ENCODE measurements around the gene STARD9.

STARD9 gene

GRCh38 chr15:42608110-42608531 is 32.7 kb downstream of the STARD9 start:
- no peak for TF ChIP-seq Cebpa-rat (IDR thresholded peaks at IDR 0.05)
- no peaks in the 10 kb centered on the region for H3K27me3 ChIP-seq
- H3K9me3 ChIP-seq, result peaks cover 7% of the 10 kb centered on the region
- peak overlapping the region; percentile 89 for H3K4me2 ChIP-seq
- peaks cover 76% of the 10 kb centered on the region for H3K4me1 ChIP-seq
- H3K36me3 ChIP-seq, result peaks cover 14% of the 10 kb centered on the region; the same call in 1 of the 2 replicates
- peak overlapping the region; percentile 33 for H3K27ac ChIP-seq
- no peak overlapping the region for H3K4me3 ChIP-seq
- peak overlapping the region; percentile 1; the same call in 1 of the 2 replicates for H3K9ac ChIP-seq
- H4K20me1 ChIP-seq, result no peaks in the 10 kb centered on the region

DNA sequence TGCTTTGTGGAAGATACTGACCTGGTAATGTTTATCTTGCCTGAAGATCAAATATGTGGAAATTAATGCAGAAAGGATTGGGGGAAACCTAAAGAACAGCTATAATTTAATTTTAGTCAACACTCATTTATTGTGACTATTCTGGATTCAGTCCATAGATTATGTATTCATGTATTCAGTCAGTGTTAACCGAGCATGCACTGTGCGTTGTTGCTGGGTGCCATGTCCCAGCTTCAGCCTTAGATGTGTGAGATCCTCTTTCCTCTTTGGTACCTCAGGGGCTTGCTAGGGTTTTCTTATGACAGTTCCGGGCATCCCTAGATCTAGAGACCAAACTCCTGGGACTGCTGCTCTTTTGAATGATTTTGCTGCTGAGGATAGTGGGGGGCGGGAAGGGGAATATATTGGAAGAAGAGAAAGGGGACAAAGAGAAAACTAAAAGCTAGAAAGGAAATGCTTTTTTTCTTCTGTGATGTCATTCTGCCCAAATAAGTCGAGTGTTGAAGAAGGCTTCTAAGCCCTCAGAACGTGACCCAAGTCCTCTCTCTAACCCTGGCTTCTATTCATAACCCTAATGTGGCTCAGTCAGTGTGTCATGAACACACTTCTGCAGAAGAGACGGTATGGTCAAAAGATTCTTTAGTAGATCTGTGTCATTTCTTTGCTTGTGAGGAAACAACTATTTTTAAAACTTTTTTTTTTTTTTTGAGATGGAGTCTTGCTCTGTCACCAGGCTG is 33.5 kb downstream of the STARD9 start:
- Histone ChIP-seq H3K4me2 (peak overlapping the region; percentile 89), H4K20me1 (no peaks in the 10 kb centered on the region), H3K4me3 (no peak overlapping the region), H3K27ac (peak overlapping the region; percentile 39; the same call in 1 of the 2 replicates), H3K36me3 (0 out of 2 replicates have a peak, but pooled peaks cover 9% of the 10 kb centered on the region), H3K9me3 (no peaks in the 10 kb centered on the region), H3K9ac (no peak overlapping the region), H3K27me3 (no peaks in the 10 kb centered on the region), H3K4me1 (peaks cover 68% of the 10 kb centered on the region)
- no peak for TF ChIP-seq Cebpa-rat (IDR thresholded peaks at IDR 0.05)

- TF ChIP-seq Cebpa-rat (IDR thresholded peaks at IDR 0.05), result no peak
- H3K4me1 ChIP-seq, result peaks cover 42% of the 10 kb centered on the region
- H3K27ac ChIP-seq, result no peak overlapping the region
- H3K9me3 ChIP-seq, result no peaks in the 10 kb centered on the region
- no peaks in the 10 kb centered on the region for H3K27me3 ChIP-seq
- H3K9ac ChIP-seq, result no peak overlapping the region
- no peaks in the 10 kb centered on the region for H4K20me1 ChIP-seq
- H3K36me3 ChIP-seq, result 0 out of 2 replicates have a peak, but pooled peaks cover 9% of the 10 kb centered on the region
- no peak overlapping the region for H3K4me2 ChIP-seq
- no peak overlapping the region for H3K4me3 ChIP-seq
Observed at GRCh38 chr15:42611532-42611931, 36.1 kb downstream of the STARD9 start.

DNA sequence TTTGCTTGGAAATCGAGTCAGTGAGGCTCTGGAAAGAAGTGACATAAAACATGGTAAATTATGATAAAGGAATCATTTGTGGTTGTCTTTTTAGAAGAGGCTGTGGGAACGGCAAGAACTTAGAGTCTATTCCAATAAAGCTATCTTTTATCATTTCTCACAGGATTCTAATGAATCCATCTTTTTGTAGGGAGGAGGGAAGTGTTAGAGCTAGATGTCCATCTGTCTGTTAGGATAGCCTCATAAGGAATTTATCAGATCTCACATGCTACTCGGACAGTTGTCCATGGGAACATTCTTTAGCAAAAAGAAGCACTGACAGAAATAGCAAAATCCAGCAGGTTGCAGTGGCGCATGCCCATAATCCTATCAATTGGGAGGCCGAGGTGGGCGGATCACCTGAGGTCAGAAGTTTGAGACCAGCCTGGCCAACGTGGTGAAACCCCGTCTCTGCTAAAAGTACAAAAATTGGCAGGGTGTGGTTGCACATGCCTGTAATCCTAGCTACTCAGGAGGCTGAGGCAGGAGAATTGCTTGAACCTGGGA is 37.0 kb downstream of the STARD9 start:
- TF ChIP-seq Cebpa-rat (IDR thresholded peaks at IDR 0.05), result no peak
- Histone ChIP-seq H3K9me3 (no peaks in the 10 kb centered on the region), H4K20me1 (no peaks in the 10 kb centered on the region), H3K4me3 (no peak overlapping the region), H3K27ac (no peak overlapping the region), H3K27me3 (no peaks in the 10 kb centered on the region), H3K4me2 (no peak overlapping the region), H3K9ac (no peak overlapping the region), H3K4me1 (peaks cover 33% of the 10 kb centered on the region), H3K36me3 (peaks cover 11% of the 10 kb centered on the region; the same call in 1 of the 2 replicates)

DNA sequence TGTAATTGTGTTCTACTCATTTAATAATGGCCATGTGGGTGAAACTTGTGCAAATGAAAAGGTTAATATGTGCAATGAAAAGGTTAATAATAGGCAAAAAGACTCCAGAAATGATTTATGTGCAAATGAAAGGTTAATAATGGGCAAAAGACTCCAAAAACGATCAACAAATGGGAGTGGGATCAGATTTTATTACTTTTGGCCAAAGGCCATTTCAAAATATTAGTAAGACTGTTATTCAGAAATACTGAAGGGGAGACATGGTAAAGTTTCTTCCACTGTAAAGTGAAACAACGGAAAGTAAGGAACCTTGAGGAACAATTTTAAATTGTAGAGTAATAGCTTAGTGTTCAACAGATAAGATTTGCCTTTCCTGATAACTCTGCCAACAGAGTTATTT is 40.7 kb downstream of the STARD9 start:
- Histone ChIP-seq H3K36me3 (peaks cover 16% of the 10 kb centered on the region), H3K4me3 (no peak overlapping the region), H3K4me1 (peaks cover 16% of the 10 kb centered on the region), H3K9me3 (no peaks in the 10 kb centered on the region), H3K27ac (no peak overlapping the region), H3K9ac (no peak overlapping the region), H4K20me1 (no peaks in the 10 kb centered on the region), H3K27me3 (no peaks in the 10 kb centered on the region), H3K4me2 (no peak overlapping the region)
- TF ChIP-seq Cebpa-rat (IDR thresholded peaks at IDR 0.05), result no peak

DNA sequence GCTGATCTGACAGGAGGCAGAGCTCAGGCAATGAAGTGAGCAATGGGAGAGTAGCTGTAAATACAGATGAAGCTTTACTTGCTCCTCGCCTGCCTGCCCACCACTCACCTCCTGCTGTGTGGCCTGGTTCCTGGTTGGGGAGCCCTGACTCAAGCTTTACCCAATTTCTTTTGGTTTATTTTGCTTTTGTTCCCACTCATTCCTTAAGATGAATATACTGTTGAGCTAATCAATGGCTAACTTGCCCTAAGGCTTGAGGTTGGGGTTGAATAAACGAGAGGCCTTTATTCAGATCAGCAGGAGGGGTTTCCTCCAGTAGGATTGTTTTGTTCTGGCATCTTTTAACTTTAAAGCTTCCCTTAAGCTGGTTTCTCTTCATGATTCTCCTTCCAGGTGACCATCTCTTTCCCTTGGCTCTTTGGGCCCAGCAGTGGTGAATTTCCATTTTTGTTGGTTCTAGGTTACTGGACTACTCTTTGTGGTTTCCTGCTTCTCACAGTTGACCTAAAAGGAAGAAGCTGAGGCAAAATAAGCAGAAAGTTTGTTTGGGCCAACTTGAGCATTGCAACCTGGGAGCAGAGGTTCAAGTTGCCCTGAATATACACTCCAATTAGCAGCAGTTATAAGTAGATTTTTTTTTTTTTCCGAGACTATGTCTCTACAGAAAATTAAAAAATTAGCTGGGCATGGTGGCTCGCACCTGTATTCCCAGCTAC is 44.4 kb downstream of the STARD9 start:
- no peak for TF ChIP-seq Cebpa-rat (IDR thresholded peaks at IDR 0.05)
- Histone ChIP-seq H3K9me3 (no peaks in the 10 kb centered on the region), H3K4me1 (peaks cover 16% of the 10 kb centered on the region), H4K20me1 (no peaks in the 10 kb centered on the region), H3K4me2 (peak overlapping the region; percentile 67), H3K27ac (peak overlapping the region; percentile 62), H3K4me3 (no peak overlapping the region), H3K27me3 (no peaks in the 10 kb centered on the region), H3K9ac (peak overlapping the region; percentile 43; the same call in 1 of the 2 replicates), H3K36me3 (peaks cover 16% of the 10 kb centered on the region)

DNA sequence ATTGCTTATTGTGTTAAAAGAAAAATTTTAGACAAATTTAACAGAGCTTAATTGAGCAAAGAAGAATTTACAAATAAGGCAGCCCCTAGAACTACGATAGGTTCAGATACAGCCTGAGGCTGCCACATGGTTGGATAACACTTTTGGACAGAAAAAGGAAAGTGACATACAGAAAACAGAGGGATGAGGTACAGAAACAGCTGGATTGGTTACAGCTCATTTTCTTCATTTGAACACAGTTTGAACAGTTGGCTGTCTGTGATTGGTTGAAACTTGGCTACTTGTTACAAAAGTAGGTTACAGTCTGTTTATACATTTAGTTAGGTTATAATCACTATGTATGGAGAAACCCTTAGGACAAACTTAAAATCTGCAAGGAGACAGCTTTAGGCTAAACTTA is 46.0 kb downstream of the STARD9 start:
- Histone ChIP-seq H3K4me2 (no peak overlapping the region), H3K9me3 (no peaks in the 10 kb centered on the region), H3K9ac (no peak overlapping the region), H3K27me3 (no peaks in the 10 kb centered on the region), H3K36me3 (peaks cover 16% of the 10 kb centered on the region), H3K4me3 (no peak overlapping the region), H3K27ac (no peak overlapping the region), H4K20me1 (no peaks in the 10 kb centered on the region), H3K4me1 (peaks cover 16% of the 10 kb centered on the region)
- TF ChIP-seq Cebpa-rat (IDR thresholded peaks at IDR 0.05), result no peak

GRCh38 chr15:42621996-42622925 is 46.9 kb downstream of the STARD9 start:
- peaks cover 16% of the 10 kb centered on the region for H3K4me1 ChIP-seq
- H3K27ac ChIP-seq, result no peak overlapping the region
- H3K9ac ChIP-seq, result no peak overlapping the region
- TF ChIP-seq Cebpa-rat (IDR thresholded peaks at IDR 0.05), result no peak
- H3K36me3 ChIP-seq, result peaks cover 16% of the 10 kb centered on the region
- no peaks in the 10 kb centered on the region for H4K20me1 ChIP-seq
- H3K9me3 ChIP-seq, result no peaks in the 10 kb centered on the region
- no peak overlapping the region for H3K4me2 ChIP-seq
- no peak overlapping the region for H3K4me3 ChIP-seq
- no peaks in the 10 kb centered on the region for H3K27me3 ChIP-seq

DNA sequence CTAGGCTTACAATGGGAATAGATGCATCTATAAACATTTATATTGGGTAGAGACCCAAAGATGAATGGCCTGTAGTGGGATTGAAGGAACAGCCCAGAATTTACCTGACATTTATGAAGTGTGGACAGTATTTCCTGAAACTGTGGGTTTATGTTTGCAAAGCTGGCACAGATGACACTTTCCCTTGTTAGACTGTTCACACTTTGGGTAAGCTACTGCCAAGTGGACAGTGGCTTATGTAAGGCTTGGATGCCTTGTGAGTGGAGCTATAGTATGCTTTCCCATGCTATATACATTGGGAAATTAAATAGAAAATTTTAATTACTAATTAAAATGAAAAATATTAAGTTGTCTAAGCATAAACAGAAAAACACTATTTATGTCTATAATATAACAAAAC is 48.5 kb downstream of the STARD9 start:
- Histone ChIP-seq H3K27me3 (no peaks in the 10 kb centered on the region), H3K4me1 (peaks cover 16% of the 10 kb centered on the region), H3K9me3 (peaks cover 9% of the 10 kb centered on the region; the same call in 1 of the 2 replicates), H3K9ac (no peak overlapping the region), H3K27ac (no peak overlapping the region), H3K4me3 (no peak overlapping the region), H3K36me3 (peaks cover 7% of the 10 kb centered on the region; the same call in 1 of the 2 replicates), H3K4me2 (no peak overlapping the region), H4K20me1 (no peaks in the 10 kb centered on the region)
- no peak for TF ChIP-seq Cebpa-rat (IDR thresholded peaks at IDR 0.05)
